Measurements from ENCODE around the gene CBX8.

The CBX8 gene

DNA sequence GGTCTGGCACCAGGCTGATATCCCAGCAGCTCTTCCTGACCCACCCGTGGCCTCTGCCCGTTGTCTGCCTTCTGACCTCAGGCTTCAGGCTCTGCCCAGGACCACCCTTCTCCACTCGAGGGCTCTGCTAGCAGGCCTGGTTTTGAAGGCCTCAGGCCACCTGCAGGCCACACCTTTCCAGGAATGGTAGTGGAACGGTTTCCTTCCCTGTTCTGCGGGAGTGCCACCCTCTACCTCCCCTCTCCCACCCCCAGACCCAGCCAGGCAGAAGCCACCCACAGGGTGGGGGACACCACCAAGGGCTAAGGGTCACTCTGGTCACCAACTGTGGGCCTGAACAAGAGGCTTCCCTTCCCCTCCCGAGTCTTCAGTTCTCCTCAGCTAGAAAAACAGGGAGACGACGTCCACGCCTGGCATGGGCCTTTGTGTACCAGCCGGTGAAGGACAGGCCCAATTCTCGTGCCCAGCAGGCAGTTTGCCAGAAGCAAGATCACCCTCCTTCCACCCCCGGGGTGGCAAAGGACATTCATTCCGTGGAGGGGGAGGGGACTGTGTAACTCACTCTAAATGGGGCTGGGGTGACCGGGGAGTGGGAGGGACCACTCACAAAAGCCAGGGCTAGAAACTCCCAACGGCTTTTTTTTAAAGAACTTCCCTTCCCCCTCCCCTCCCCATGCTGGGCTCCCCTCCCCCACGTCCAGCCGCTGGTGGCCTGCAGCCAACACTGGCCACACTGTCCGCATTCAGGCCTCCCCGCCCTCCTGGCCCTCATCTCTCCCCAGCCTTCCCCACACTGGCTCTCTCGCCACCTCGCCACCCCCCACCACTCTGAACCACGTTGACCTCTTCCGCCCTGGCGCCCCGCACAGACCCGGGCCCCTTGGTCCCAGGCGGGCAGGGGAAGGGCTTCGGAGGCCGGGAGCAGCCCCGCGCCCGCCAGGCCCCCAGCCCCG, 34.7 kb upstream of the CBX8 start:
- no peak overlapping the region for H3K4me3 ChIP-seq (ENCODE audit: low read depth, low read length)
- TF ChIP-seq, protein P1, sequence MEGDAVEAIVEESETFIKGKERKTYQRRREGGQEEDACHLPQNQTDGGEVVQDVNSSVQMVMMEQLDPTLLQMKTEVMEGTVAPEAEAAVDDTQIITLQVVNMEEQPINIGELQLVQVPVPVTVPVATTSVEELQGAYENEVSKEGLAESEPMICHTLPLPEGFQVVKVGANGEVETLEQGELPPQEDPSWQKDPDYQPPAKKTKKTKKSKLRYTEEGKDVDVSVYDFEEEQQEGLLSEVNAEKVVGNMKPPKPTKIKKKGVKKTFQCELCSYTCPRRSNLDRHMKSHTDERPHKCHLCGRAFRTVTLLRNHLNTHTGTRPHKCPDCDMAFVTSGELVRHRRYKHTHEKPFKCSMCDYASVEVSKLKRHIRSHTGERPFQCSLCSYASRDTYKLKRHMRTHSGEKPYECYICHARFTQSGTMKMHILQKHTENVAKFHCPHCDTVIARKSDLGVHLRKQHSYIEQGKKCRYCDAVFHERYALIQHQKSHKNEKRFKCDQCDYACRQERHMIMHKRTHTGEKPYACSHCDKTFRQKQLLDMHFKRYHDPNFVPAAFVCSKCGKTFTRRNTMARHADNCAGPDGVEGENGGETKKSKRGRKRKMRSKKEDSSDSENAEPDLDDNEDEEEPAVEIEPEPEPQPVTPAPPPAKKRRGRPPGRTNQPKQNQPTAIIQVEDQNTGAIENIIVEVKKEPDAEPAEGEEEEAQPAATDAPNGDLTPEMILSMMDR (IDR thresholded peaks at IDR 0.05; ENCODE audit: low read depth, low read length), result no peak
- in situ Hi-C loops (cut with HindIII; ENCODE audit: low sequenced_read_pairs), result no loop called here
- no peak for DNase-seq (ENCODE audit: low read depth, low spot score)

DNA sequence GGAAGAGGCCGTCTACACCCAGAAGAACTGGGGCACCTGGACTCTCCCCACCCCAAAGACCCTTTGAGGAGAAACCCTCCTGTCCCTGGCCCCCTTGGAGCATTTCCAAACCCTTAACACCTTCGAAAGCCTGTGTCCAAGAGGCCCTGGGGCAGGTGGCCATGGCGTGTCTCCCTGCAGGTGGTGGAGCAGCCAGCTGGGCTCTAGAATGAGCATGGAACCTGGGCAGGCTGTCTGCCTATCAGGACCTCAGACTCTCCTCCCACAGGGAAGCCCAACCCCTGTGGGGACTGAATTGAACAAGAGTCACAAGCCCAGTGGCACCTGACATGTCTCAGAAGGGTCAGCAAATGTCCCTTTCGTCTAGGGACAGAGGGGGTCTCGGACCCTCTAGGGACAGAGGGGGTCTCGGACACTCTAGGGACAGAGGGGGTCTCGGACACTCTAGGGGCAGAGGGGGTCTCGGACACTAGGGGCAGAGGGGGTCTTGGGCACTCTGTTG, 33.9 kb upstream of the CBX8 start:
- TF ChIP-seq, protein P1 (IDR thresholded peaks at IDR 0.05; ENCODE audit: low read depth, low read length), result no peak
- in situ Hi-C loops (cut with HindIII; ENCODE audit: low sequenced_read_pairs), result no loop called here
- no peak for DNase-seq (ENCODE audit: low read depth, low spot score)
- H3K4me3 ChIP-seq (ENCODE audit: low read depth, low read length), result no peak overlapping the region

DNA sequence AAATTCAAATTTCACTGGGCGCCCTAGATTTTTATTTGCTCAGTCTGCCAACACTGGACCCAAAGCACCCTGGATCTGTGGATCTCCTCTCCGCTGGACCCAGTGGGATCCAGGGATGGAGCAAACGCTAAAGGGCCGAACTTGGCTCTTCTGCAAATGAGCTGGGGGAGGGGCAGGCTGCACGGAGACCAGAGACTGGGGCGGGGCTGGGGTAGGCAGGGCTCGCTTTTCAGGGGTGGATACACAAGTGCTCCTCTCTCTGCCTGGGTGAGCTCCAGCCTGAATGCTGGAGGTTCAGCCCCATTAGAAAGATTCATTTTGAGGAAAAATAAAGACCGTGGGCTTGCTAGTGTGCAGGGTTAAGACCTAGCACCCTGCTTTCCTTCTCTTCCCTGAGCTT, 33.4 kb upstream of the CBX8 start:
- no peak for DNase-seq (ENCODE audit: low read depth, low spot score)
- TF ChIP-seq, protein P1 (IDR thresholded peaks at IDR 0.05; ENCODE audit: low read depth, low read length), result no peak
- no peak overlapping the region for H3K4me3 ChIP-seq (ENCODE audit: low read depth, low read length)
- in situ Hi-C loops (cut with HindIII; ENCODE audit: low sequenced_read_pairs), result no loop called here

DNA sequence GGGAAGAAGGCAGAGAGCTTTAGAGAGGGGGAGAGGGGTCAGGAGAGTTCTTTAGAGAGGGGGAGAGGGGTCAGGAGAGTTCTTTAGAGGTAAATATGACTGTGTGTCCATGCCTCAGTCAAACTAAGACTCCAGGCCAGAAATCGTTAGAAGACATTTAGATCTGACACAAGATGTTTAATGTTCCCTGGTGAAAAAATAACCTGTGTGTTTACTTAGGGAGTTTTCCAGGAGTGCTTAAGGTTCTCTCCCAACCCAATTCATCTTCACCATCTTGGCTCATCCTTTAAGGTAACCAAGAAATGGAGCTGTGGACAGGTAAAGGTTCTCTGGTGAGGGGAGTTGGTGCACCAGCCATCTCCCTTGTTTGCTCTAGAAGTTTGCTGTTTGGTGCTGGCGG, 32.6 kb upstream of the CBX8 start:
- H3K4me3 ChIP-seq (ENCODE audit: low read depth, low read length), result no peak overlapping the region
- in situ Hi-C loops (cut with HindIII; ENCODE audit: low sequenced_read_pairs), result no loop called here

DNA sequence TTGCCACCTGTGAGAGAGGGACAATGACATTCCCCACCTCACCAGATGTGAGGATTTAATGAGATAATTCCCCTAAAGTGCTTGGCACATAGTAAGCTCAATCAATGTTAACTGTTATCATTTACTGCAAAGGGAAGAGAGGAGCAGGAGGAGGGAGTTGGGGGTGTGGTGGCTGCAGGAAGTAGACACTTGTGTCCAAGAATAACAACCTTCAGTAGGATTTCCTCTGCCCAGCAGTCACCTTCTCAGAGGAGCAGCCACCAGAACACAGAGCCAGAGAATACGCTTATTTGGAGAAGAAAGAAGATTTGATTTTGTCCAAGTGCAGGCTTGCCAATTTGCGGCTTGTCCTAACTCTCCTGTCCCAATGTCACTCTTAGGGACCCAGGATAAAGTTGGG, 32.1 kb upstream of the CBX8 start:
- TF ChIP-seq, protein P1 (IDR thresholded peaks at IDR 0.05; ENCODE audit: low read depth, low read length), result no peak

More for the DNA sequence above, 32.6 kb upstream of the CBX8 start:
- DNase-seq (ENCODE audit: low read depth, low spot score), result no peak
- TF ChIP-seq, protein P1 (IDR thresholded peaks at IDR 0.05; ENCODE audit: low read depth, low read length), result no peak

DNA sequence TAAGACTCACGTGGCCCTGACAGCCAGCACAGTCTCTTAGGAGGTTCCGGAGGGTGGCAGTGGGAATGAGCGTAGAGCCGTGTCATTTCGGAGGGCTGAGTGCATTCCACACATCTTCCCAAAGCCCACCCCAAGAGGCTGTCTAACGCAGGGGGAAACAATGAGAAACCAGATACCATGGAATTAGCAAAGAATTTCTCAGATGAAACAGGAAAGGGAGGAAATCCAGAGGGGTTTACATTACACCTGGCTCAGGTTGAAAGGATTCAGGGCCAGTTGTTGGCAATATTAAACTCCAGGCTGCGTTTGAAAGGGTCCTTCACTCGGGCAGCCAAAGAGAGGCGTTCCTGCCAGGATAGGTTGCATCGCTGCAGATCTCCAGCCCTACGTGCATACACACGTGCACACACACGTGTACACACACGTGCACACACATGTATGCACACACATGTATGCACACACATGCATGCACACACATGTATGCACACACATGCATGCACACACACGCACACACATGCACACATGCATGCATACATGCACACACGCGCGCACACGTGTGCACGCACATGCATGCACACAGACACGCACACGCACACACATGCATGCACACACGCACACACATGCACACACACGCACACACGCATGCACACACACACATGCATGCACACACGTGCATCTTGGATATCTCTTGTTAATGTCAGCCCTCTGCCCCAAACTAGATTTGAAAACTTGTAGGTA, 30.1 kb upstream of the CBX8 start:
- in situ Hi-C loops (cut with HindIII; ENCODE audit: low sequenced_read_pairs), result no loop called here
- no peak overlapping the region for H3K4me3 ChIP-seq (ENCODE audit: low read depth, low read length)
- TF ChIP-seq, protein P1 (IDR thresholded peaks at IDR 0.05; ENCODE audit: low read depth, low read length), result no peak
- no peak for DNase-seq (ENCODE audit: low read depth, low spot score)

More for the DNA sequence above, 32.1 kb upstream of the CBX8 start:
- H3K4me3 ChIP-seq (ENCODE audit: low read depth, low read length), result no peak overlapping the region
- DNase-seq (ENCODE audit: low read depth, low spot score), result no peak
- in situ Hi-C loops (cut with HindIII; ENCODE audit: low sequenced_read_pairs), result no loop called here

Data from astrocyte of the spinal cord (primary cell).